ENCODE data around the gene ATP6V0E1.
"Not testable (repeated sequence)": the region's sequence is repeated elsewhere in the genome, so short reads cannot be mapped to it uniquely, and the experiment has no call there.

The ATP6V0E1 gene

GRCh38 chr5:173056783-173057061 is 73.2 kb downstream of the ATP6V0E1 start:
- DNase-seq (ENCODE audit: low read depth): no peak
- Histone ChIP-seq H3K9me3 (ENCODE audit: control insufficient read depth, low read length) (no peaks in the 10 kb centered on the region), H3K4me1 (ENCODE audit: control insufficient read depth, insufficient read depth, low read length) (peaks cover 18% of the 10 kb centered on the region), H3K4me3 (ENCODE audit: low read length) (peak overlapping the region; percentile 92), H3K9ac (ENCODE audit: low read length) (peak overlapping the region; percentile 96), H3K36me3 (ENCODE audit: control insufficient read depth, insufficient read depth, low read length, severe bottlenecking) (no peaks in the 10 kb centered on the region), H3K27me3 (replicated peaks; ENCODE audit: control insufficient read depth, insufficient read depth, low read length) (no peaks in the 10 kb centered on the region)

DNA sequence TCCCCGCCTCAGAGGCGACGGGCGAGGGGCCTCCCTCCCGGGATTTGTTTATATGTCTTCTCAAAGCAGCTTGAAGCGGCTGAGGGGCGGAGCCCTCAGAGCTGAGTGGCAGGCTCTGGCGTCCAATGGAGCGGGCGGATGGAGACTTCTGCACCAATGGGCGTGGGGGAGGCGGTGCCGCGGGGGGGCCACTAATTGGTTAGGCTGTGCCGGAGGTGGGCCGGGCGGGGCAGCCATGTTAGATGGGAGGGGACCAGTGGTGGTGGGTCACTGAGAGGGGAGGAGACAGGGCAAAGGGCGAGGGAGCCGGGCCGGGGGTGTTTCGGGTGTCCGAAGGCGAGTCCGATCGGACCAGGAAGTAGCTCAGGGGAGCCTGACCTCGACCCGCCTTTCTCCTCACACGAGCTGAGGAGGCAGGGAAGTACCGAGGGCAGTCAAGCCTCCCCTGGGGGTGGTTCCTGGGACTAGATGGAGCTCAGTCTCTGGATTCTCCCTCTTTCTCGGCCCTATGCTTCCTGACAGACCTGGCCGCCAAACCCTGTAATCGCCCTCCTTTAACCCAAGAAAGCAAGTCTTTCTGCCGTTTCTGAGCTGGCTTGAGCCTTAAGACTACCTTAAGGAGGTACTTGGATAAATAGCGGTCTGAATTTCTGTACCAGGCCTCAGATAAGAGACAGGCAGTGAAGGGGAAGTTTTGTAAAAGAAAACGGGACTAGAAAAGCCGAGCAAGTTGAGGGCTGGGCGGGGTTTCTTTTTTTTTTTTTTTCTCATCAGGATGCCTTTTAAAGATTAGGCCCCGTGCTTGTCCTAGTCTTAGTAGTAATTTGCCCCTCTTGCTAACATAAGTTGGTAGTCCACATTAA is 73.7 kb downstream of the ATP6V0E1 start:
- Histone ChIP-seq H3K4me3 (ENCODE audit: low read length) (peak overlapping the region; percentile 92), H3K36me3 (ENCODE audit: control insufficient read depth, insufficient read depth, low read length, severe bottlenecking) (no peaks in the 10 kb centered on the region), H3K9ac (ENCODE audit: low read length) (peak overlapping the region; percentile 96), H3K4me1 (ENCODE audit: control insufficient read depth, insufficient read depth, low read length) (peaks cover 13% of the 10 kb centered on the region), H3K9me3 (ENCODE audit: control insufficient read depth, low read length) (no peaks in the 10 kb centered on the region), H3K27me3 (replicated peaks; ENCODE audit: control insufficient read depth, insufficient read depth, low read length) (no peaks in the 10 kb centered on the region)
- DNase-seq (ENCODE audit: low read depth): peak; percentile 99

DNA sequence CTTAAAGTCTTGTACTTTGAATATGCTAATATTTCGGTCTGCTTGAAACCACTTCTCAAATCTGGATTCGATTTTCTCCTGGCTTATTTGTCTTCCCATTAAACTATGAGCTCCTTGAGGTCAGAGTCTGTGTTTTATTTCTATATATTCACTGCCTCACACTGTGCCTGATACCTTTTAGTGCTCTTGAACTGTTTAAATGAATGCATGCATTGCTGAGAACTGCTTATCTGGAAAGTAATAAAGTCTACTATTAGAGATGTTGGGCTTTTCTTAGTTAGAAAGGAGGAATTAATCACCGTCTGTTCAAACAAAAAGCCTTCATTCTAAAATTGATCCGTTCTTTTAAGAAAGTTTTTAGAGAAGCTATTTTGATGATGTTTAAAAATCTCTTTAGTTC is 78.6 kb downstream of the ATP6V0E1 start:
- no peak overlapping the region for H3K9ac ChIP-seq (ENCODE audit: low read length)
- H3K4me1 ChIP-seq (ENCODE audit: control insufficient read depth, insufficient read depth, low read length): peaks cover 8% of the 10 kb centered on the region
- H3K9me3 ChIP-seq (ENCODE audit: control insufficient read depth, low read length): no peaks in the 10 kb centered on the region
- H3K4me3 ChIP-seq (ENCODE audit: low read length): no peak overlapping the region
- H3K36me3 ChIP-seq (ENCODE audit: control insufficient read depth, insufficient read depth, low read length, severe bottlenecking): no peaks in the 10 kb centered on the region
- no peak for DNase-seq (ENCODE audit: low read depth)
- H3K27me3 ChIP-seq (replicated peaks; ENCODE audit: control insufficient read depth, insufficient read depth, low read length): no peaks in the 10 kb centered on the region

GRCh38 chr5:173065155-173065554 is 81.6 kb downstream of the ATP6V0E1 start:
- Histone ChIP-seq H3K9ac (ENCODE audit: low read length) (no peak overlapping the region), H3K27me3 (replicated peaks; ENCODE audit: control insufficient read depth, insufficient read depth, low read length) (no peaks in the 10 kb centered on the region), H3K4me3 (ENCODE audit: low read length) (no peak overlapping the region), H3K4me1 (ENCODE audit: control insufficient read depth, insufficient read depth, low read length) (no peaks in the 10 kb centered on the region), H3K9me3 (ENCODE audit: control insufficient read depth, low read length) (no peaks in the 10 kb centered on the region), H3K36me3 (ENCODE audit: control insufficient read depth, insufficient read depth, low read length, severe bottlenecking) (no peaks in the 10 kb centered on the region)
- DNase-seq (ENCODE audit: low read depth): no peak

GRCh38 chr5:173069671-173070070 is 86.1 kb downstream of the ATP6V0E1 start:
- Histone ChIP-seq H3K9ac (ENCODE audit: low read length) (no peak overlapping the region), H3K36me3 (ENCODE audit: control insufficient read depth, insufficient read depth, low read length, severe bottlenecking) (no peaks in the 10 kb centered on the region), H3K9me3 (ENCODE audit: control insufficient read depth, low read length) (no peaks in the 10 kb centered on the region), H3K27me3 (replicated peaks; ENCODE audit: control insufficient read depth, insufficient read depth, low read length) (no peaks in the 10 kb centered on the region), H3K4me3 (ENCODE audit: low read length) (no peak overlapping the region), H3K4me1 (ENCODE audit: control insufficient read depth, insufficient read depth, low read length) (no peaks in the 10 kb centered on the region)
- DNase-seq (ENCODE audit: low read depth): no peak

GRCh38 chr5:173075137-173075843 is 91.7 kb downstream of the ATP6V0E1 start:
- H3K27me3 ChIP-seq (replicated peaks; ENCODE audit: control insufficient read depth, insufficient read depth, low read length): no peaks in the 10 kb centered on the region
- DNase-seq (ENCODE audit: low read depth): no peak
- no peaks in the 10 kb centered on the region for H3K36me3 ChIP-seq (ENCODE audit: control insufficient read depth, insufficient read depth, low read length, severe bottlenecking)
- no peak overlapping the region for H3K4me3 ChIP-seq (ENCODE audit: low read length)
- H3K9me3 ChIP-seq (ENCODE audit: control insufficient read depth, low read length): no peaks in the 10 kb centered on the region
- H3K9ac ChIP-seq (ENCODE audit: low read length): no peak overlapping the region
- H3K4me1 ChIP-seq (ENCODE audit: control insufficient read depth, insufficient read depth, low read length): peaks cover 10% of the 10 kb centered on the region

- Histone ChIP-seq H3K27me3 (replicated peaks; ENCODE audit: control insufficient read depth, insufficient read depth, low read length) (no peaks in the 10 kb centered on the region), H3K9ac (ENCODE audit: low read length) (no peak overlapping the region), H3K4me3 (ENCODE audit: low read length) (no peak overlapping the region), H3K9me3 (ENCODE audit: control insufficient read depth, low read length) (no peaks in the 10 kb centered on the region), H3K36me3 (ENCODE audit: control insufficient read depth, insufficient read depth, low read length, severe bottlenecking) (peaks cover 6% of the 10 kb centered on the region), H3K4me1 (ENCODE audit: control insufficient read depth, insufficient read depth, low read length) (peaks cover 10% of the 10 kb centered on the region)
- DNase-seq (ENCODE audit: low read depth): no peak
Observed at GRCh38 chr5:173075970-173076369, 92.4 kb downstream of the ATP6V0E1 start.

DNA sequence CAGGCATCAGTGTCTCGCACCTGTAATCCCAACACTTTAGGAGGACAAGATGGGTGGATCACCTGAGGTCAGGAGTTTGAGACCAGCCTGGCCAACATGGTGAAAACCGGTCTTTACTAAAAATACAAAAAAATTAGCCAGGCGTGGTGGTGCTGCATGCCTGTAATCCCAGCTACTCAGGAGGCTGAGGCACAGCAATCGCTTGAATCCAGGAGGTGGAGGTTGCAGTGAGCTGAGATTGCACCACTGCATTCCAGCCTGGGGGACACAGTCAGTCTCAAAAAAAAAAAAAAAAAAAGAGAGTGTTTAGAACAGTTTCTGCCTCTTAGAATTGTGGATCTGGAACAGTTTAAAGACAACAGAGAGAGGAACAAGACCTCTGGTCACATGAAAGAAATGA is 92.9 kb downstream of the ATP6V0E1 start:
- H3K27me3 ChIP-seq (replicated peaks; ENCODE audit: control insufficient read depth, insufficient read depth, low read length); H3K9ac ChIP-seq (ENCODE audit: low read length); H3K4me3 ChIP-seq (ENCODE audit: low read length); H3K9me3 ChIP-seq (ENCODE audit: control insufficient read depth, low read length): not testable (repeated sequence)
- H3K4me1 ChIP-seq (ENCODE audit: control insufficient read depth, insufficient read depth, low read length): peaks cover 10% of the 10 kb centered on the region
- peaks cover 11% of the 10 kb centered on the region for H3K36me3 ChIP-seq (ENCODE audit: control insufficient read depth, insufficient read depth, low read length, severe bottlenecking)
- DNase-seq (ENCODE audit: low read depth): peak; percentile 50

GRCh38 chr5:173078878-173079277 is 95.3 kb downstream of the ATP6V0E1 start:
- H3K4me1 ChIP-seq (ENCODE audit: control insufficient read depth, insufficient read depth, low read length): peaks cover 10% of the 10 kb centered on the region
- DNase-seq (ENCODE audit: low read depth): no peak
- no peak overlapping the region for H3K4me3 ChIP-seq (ENCODE audit: low read length)
- H3K27me3 ChIP-seq (replicated peaks; ENCODE audit: control insufficient read depth, insufficient read depth, low read length): no peaks in the 10 kb centered on the region
- peaks cover 16% of the 10 kb centered on the region for H3K36me3 ChIP-seq (ENCODE audit: control insufficient read depth, insufficient read depth, low read length, severe bottlenecking)
- no peaks in the 10 kb centered on the region for H3K9me3 ChIP-seq (ENCODE audit: control insufficient read depth, low read length)
- H3K9ac ChIP-seq (ENCODE audit: low read length): no peak overlapping the region

Data from adipocyte (in vitro differentiated cells).